PC-9 (cell line): ENCODE data around the gene TBCC. TPM values are rescaled to one million over a fixed set of nuclear protein-coding genes. Genes with fewer than 3 reads are reported as not detected.

Experiments
- BruUV-seq: library from RNA; stranded (reverse); fragments of 400-500 nt; replicated peaks from 2 replicates; lab custom pipeline; 2021; lab: Mats Ljungman, UMichigan
- CTCF ChIA-PET: fragments of 300-600 bp; sonication (Branson Sonifier 250); formaldehyde crosslinking; loops from one replicate; lab custom pipeline; 2022; ENCODE audit warnings: antibody characterized with exemption; lab: Charles Lee
- POLR2A ChIA-PET: fragments of 300-600 bp; sonication (Branson Sonifier 250); formaldehyde crosslinking; loops from one replicate; lab custom pipeline; 2022; ENCODE audit warnings: antibody characterized with exemption; ENCODE audit not compliant: unreplicated experiment; lab: Charles Lee
- DNase-seq, 2 experiments: peaks; one replicate each; pipeline versions ENCODE4 v3.0.0 to v3.0.0-alpha.2; 2015 to 2022; ENCODE audit warnings: mixed read lengths in 1 of 2
- H2AFZ ChIP-seq: fragments of 200-600 bp; sonication (generic); 2 replicates; pipeline ENCODE4 v1.8.1; 2017; ENCODE audit warnings: antibody characterized with exemption
- H3F3A ChIP-seq: fragments of 200-600 bp; sonication (generic); 2 replicates; pipeline ENCODE4 v1.8.1; 2017; ENCODE audit warnings: antibody characterized with exemption, mild to moderate bottlenecking, low read depth; ENCODE audit not compliant: insufficient read depth
- H3K27ac ChIP-seq: fragments of 200-600 bp; sonication (generic); 2 replicates; pipeline ENCODE4 v1.6.1; 2016; ENCODE audit warnings: mixed run types
- H3K27me3 ChIP-seq: fragments of 200-600 bp; sonication (generic); 2 replicates; pipeline ENCODE4 v1.6.1; 2016; ENCODE audit warnings: low read depth, mixed run types; ENCODE audit not compliant: insufficient read depth
- H3K36me3 ChIP-seq: fragments of 200-600 bp; sonication (generic); 2 replicates; pipeline ENCODE4 v1.6.1; 2016; ENCODE audit warnings: low read depth, mixed run types
- H3K4me1 ChIP-seq: fragments of 200-600 bp; sonication (generic); replicated peaks from 2 replicates; pipeline ENCODE4 v1.6.1; 2016; ENCODE audit warnings: mixed run types; ENCODE audit not compliant: insufficient read depth
- H3K4me2 ChIP-seq: fragments of 200-600 bp; sonication (generic); 2 replicates; pipeline ENCODE4 v1.6.1; 2017; ENCODE audit warnings: mixed run types
- H3K4me3 ChIP-seq: fragments of 200-600 bp; sonication (generic); 2 replicates; pipeline ENCODE4 v1.6.1; 2016; ENCODE audit warnings: mixed run types
- H3K79me2 ChIP-seq: fragments of 200-600 bp; sonication (generic); 2 replicates; pipeline ENCODE4 v1.6.1; 2017; ENCODE audit warnings: low read depth, mixed run types
- H3K9me2 ChIP-seq: fragments of 200-600 bp; sonication (generic); 2 replicates; pipeline ENCODE4 v1.8.1; 2017; ENCODE audit warnings: mild to moderate bottlenecking; ENCODE audit not compliant: insufficient read depth
- H3K9me3 ChIP-seq: fragments of 200-600 bp; sonication (generic); 2 replicates; pipeline ENCODE4 v1.8.1; 2016; ENCODE audit warnings: low read depth; ENCODE audit not compliant: insufficient read depth
- H4K20me1 ChIP-seq: fragments of 200-600 bp; sonication (generic); 2 replicates; pipeline ENCODE4 v1.8.1; 2017; ENCODE audit not compliant: insufficient read depth
- CTCF ChIP-seq: fragments of 200-600 bp; sonication (generic); conservative IDR thresholded peaks from 2 replicates; pipeline ENCODE4 v1.6.1; 2017; ENCODE audit warnings: mixed run types, antibody characterized with exemption, mild to moderate bottlenecking, moderate library complexity
- EZH2 ChIP-seq: fragments of 200-600 bp; sonication (generic); IDR thresholded peaks from 2 replicates; pipeline ENCODE4 v1.8.0; 2017; ENCODE audit warnings: antibody characterized with exemption, low read depth
- intact Hi-C: fragments of 100-400 bp; cut with micrococcal nuclease; formaldehyde crosslinking; loops from one replicate; pipeline ENCODE4 v1.10.0; 2022; ENCODE audit not compliant: unreplicated experiment
- total RNA-seq: library from RNA; stranded (reverse); gene quantifications from 2 replicates; pipeline ENCODE4 v1.2.3, GENCODE V29; 2021

The TBCC gene
- total RNA-seq, 1 experiment from 2014 or later = 12.3 TPM

GRCh38 chr6:42791706-42792320 is 45.9 kb upstream of the TBCC start:
- DNase-seq = no peak
- Histone ChIP-seq H3K4me2 (no peak overlapping the region), H3K4me3 (no peak overlapping the region), H3K36me3 (no peaks in the 10 kb centered on the region), H3F3A (peaks cover 48% of the 10 kb centered on the region), H3K9me3 (no peaks in the 10 kb centered on the region), H2AFZ (no peak overlapping the region), H3K27ac (no peak overlapping the region), H3K4me1 (no peaks in the 10 kb centered on the region), H3K9me2 (no peaks in the 10 kb centered on the region), H3K79me2 (peaks cover 14% of the 10 kb centered on the region), H3K27me3 (no peaks in the 10 kb centered on the region), H4K20me1 (peaks cover 14% of the 10 kb centered on the region; the same call in 1 of the 2 replicates)
- no TSS peak for BruUV-seq
- intact Hi-C loops = no loop called here
- TF ChIP-seq EZH2 (no peak), CTCF (no peak)
- ChIA-PET CTCF (no interaction called here), POLR2A (interaction anchor here (0.6 kb wide), 1 partner anchor 100 kb away, joined by 4 read pairs; no protein-coding TSS in a partner anchor)

GRCh38 chr6:42790549-42791181 is 44.8 kb upstream of the TBCC start:
- intact Hi-C loops = no loop called here
- Histone ChIP-seq H4K20me1 (peaks cover 14% of the 10 kb centered on the region; the same call in 1 of the 2 replicates), H2AFZ (no peak overlapping the region), H3K27ac (no peak overlapping the region), H3K9me3 (no peaks in the 10 kb centered on the region), H3F3A (peaks cover 51% of the 10 kb centered on the region), H3K4me1 (no peaks in the 10 kb centered on the region), H3K27me3 (no peaks in the 10 kb centered on the region), H3K79me2 (peaks cover 25% of the 10 kb centered on the region), H3K4me3 (no peak overlapping the region), H3K36me3 (no peaks in the 10 kb centered on the region), H3K4me2 (no peak overlapping the region), H3K9me2 (no peaks in the 10 kb centered on the region)
- ChIA-PET CTCF (no interaction called here), POLR2A (interaction anchor here (0.6 kb wide), 2 partner anchors 20 to 45 kb away, joined by 4 to 6 read pairs; partner anchors contain the start of gene TBCC)
- no peak for DNase-seq
- BruUV-seq = no TSS peak
- TF ChIP-seq EZH2 (no peak), CTCF (no peak)

- H3K9me2 ChIP-seq = no peaks in the 10 kb centered on the region
- CTCF ChIA-PET = no interaction called here
- H3K79me2 ChIP-seq = peaks cover 45% of the 10 kb centered on the region
- TF ChIP-seq EZH2 (no peak), CTCF (no peak)
- DNase-seq = no peak
- peaks cover 10% of the 10 kb centered on the region for H3K4me1 ChIP-seq
- peaks cover 14% of the 10 kb centered on the region; the same call in 1 of the 2 replicates for H4K20me1 ChIP-seq
- no peaks in the 10 kb centered on the region for H3K36me3 ChIP-seq
- H3F3A ChIP-seq = peaks cover 53% of the 10 kb centered on the region
- H2AFZ ChIP-seq = no peak overlapping the region
- H3K4me3 ChIP-seq = no peak overlapping the region
- H3K27me3 ChIP-seq = no peaks in the 10 kb centered on the region
- no peak overlapping the region for H3K4me2 ChIP-seq
- intact Hi-C loops = no loop called here
- no TSS peak for BruUV-seq
- no peaks in the 10 kb centered on the region for H3K9me3 ChIP-seq
- POLR2A ChIA-PET = interaction anchor here (0.8 kb wide), 1 partner anchor 56 kb away, joined by 6 read pairs; no protein-coding TSS in a partner anchor
- no peak overlapping the region for H3K27ac ChIP-seq
Measured at GRCh38 chr6:42788671-42789070, 42.8 kb upstream of the TBCC start.
